ENCODE measurements around the gene SLC12A7. TPM values are rescaled to one million over a fixed set of nuclear protein-coding genes. Genes with fewer than 3 reads are reported as not detected.
A peak's percentile ranks its signal among the peaks of the same experiment; 100 is the strongest.
"Not testable (repeated sequence)": the region's sequence is repeated elsewhere in the genome, so short reads cannot be mapped to it uniquely, and the experiment has no call there.

The SLC12A7 gene
- total and polyA plus RNA-seq, 7 donors: 2.3 to 22.0 (median 4.5) TPM

DNA sequence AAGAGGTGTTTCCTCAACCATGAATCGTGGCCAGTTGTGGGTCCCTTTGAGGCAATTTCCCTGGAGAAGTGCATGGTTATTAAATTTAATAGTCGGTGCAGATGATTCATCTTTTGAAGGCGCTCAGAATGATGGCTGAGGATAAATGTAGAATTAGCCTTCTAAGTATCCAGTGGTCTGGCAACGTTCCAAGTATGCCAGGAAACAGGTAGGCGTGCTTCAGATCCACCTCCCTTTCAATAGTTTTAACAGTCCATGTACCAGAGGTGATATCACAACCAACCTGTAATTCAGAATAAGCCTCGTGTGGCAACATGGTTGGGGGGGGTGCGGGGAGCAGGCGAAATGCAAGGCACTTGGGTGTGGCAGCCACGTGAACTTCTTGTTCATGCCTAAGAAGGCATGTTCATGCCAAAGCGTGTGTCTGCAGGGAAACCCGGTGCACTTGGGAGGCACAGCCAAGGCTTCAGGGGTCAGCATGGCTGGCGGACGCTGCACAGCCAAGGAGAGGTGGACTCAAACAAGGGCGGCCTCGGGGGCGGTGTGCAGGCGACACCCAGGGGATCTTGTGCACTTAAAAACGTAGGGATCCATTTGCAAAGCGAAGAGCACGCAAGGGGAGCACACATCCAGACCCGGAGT lies 108.4 kb downstream of the SLC12A7 start:
- DNase-seq (peak in 1 of 2 donors; percentile 60), ATAC-seq (peak in 1 of 4 donors; percentile 10)
- Histone ChIP-seq H3K4me1 (no peaks in the 10 kb centered on the region), H3K27ac (no peak overlapping the region), H3K9me3 (no peaks in the 10 kb centered on the region), H3K36me3 (ENCODE audit: insufficient read depth in 1 of 2, low read depth in 1 of 2) (no peaks in the 10 kb centered on the region), H3K27me3 (ENCODE audit: insufficient read depth in 3 of 3, low read length in 2 of 3) (peaks cover 0 to 44% (median 13%) of the 10 kb centered on the region in 3 donors), H3K4me3 (no peak overlapping the region)
- 61 to 66% (median 63%) methylated on average over 21 of the region's 21 CpGs for WGBS, 3 donors
- intact Hi-C loops (cut with DNase I): no loop called here
- TF ChIP-seq, protein P1, sequence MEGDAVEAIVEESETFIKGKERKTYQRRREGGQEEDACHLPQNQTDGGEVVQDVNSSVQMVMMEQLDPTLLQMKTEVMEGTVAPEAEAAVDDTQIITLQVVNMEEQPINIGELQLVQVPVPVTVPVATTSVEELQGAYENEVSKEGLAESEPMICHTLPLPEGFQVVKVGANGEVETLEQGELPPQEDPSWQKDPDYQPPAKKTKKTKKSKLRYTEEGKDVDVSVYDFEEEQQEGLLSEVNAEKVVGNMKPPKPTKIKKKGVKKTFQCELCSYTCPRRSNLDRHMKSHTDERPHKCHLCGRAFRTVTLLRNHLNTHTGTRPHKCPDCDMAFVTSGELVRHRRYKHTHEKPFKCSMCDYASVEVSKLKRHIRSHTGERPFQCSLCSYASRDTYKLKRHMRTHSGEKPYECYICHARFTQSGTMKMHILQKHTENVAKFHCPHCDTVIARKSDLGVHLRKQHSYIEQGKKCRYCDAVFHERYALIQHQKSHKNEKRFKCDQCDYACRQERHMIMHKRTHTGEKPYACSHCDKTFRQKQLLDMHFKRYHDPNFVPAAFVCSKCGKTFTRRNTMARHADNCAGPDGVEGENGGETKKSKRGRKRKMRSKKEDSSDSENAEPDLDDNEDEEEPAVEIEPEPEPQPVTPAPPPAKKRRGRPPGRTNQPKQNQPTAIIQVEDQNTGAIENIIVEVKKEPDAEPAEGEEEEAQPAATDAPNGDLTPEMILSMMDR (IDR thresholded peaks at IDR 0.05): no peak

DNA sequence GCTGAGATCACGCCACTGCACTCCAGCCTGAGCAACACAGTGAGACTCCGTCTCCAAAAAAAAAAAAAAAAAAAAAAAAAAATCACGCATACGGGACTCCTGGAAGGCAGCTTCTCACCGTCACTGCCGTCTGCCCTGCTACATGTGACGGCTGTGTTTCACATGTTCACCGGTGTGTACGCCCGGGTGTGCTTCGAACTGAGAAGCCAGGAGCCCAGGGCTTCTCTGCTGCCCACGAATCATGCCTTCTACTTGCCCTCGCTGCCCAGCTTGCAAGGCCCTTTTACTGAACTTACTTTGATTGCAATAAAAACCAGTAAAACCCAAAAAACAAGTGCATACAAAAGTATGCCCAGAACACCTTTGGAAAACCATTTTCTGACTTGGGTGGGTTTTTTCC lies 109.0 kb downstream of the SLC12A7 start:
- no peak for DNase-seq
- Histone ChIP-seq H3K4me3 (no peak overlapping the region), H3K27ac (no peak overlapping the region), H3K9me3 (no peaks in the 10 kb centered on the region), H3K4me1 (no peaks in the 10 kb centered on the region), H3K27me3 (ENCODE audit: insufficient read depth in 3 of 3, low read length in 2 of 3) (peaks cover 0 to 38% (median 13%) of the 10 kb centered on the region in 3 donors), H3K36me3 (ENCODE audit: insufficient read depth in 1 of 2, low read depth in 1 of 2) (no peaks in the 10 kb centered on the region)
- 88 to 93% (median 90%) methylated on average over 11 to 13 of the region's 13 CpGs for WGBS, 3 donors
- intact Hi-C loops (cut with DNase I): no loop called here
- no peak for ATAC-seq
- TF ChIP-seq, protein P1 (IDR thresholded peaks at IDR 0.05): no peak

DNA sequence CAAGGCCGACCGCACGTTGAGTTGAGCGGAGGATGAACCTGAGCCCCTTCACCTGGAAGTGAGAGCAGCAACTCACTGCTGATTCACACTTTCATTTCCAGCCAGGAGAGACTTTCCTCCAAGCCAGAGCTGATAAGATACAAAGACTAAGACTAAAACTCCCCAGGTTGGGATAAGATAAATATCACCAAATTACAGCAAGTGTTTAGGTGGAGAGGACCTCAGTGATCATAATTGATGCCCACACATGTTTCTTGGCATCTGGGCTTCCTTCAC lies 109.7 kb downstream of the SLC12A7 start:
- Histone ChIP-seq H3K4me1 (no peaks in the 10 kb centered on the region), H3K4me3 (no peak overlapping the region), H3K9me3 (no peaks in the 10 kb centered on the region), H3K27me3 (ENCODE audit: insufficient read depth in 3 of 3, low read length in 2 of 3) (peaks cover 0 to 32% (median 13%) of the 10 kb centered on the region in 3 donors), H3K36me3 (ENCODE audit: insufficient read depth in 1 of 2, low read depth in 1 of 2) (no peaks in the 10 kb centered on the region), H3K27ac (no peak overlapping the region)
- WGBS, 3 donors: 85 to 93% (median 91%) methylated on average over 4 of the region's 4 CpGs
- ATAC-seq (no peak), DNase-seq (no peak)
- intact Hi-C loops (cut with DNase I): no loop called here
- TF ChIP-seq, protein P1 (IDR thresholded peaks at IDR 0.05): no peak

DNA sequence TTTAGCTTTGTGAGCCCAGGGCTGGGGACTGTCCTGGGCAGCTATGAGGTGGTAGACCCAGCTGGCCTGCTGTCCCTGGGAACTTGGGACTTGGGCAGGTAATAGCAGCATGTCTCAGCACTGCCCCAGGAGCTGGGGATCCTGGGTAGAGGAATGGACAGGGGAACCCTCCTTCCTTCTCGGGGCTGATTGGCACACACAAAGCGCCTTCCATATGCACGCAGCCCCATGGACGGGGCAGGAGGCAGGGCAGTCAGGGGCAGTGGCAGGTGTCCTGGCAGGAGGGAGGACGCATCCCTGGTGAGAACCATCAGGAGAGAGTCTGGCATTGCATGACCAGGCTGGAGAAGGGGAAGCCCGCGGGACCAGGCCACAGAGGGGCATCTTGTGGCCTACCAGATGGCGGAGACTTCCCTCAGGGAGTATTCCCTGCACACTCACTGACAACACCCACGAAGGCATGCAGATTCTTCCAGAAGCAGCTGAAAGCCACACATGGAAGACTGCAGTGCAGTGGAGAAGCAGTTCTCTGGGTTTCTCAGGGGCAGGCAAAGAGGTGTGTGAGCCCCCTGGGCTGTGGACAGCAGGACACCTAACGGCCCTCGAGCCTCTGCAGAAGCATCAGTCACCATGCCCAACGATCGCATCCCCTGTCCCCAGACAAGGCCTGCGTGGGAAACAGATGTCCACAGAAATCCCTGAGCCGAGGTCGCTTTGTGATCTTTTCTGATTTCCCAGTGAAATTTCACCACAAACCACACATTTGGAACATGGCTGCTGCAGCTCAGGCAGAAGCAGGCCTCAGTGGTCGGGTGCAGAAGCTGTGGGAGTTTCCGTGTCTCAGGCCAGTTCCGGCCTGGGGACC lies 110.2 kb downstream of the SLC12A7 start:
- TF ChIP-seq, protein P1 (IDR thresholded peaks at IDR 0.05): no peak
- no peaks in the 10 kb centered on the region for H3K4me1 ChIP-seq
- intact Hi-C loops (cut with DNase I): no loop called here
- 80 to 89% (median 87%) methylated on average over 19 of the region's 19 CpGs for WGBS, 3 donors
- DNase-seq (no peak), ATAC-seq (no peak)
- H3K36me3 ChIP-seq (ENCODE audit: insufficient read depth in 1 of 2, low read depth in 1 of 2): no peaks in the 10 kb centered on the region
- H3K27me3 ChIP-seq (ENCODE audit: insufficient read depth in 3 of 3, low read length in 2 of 3): peaks cover 0 to 26% (median 13%) of the 10 kb centered on the region in 3 donors
- H3K27ac ChIP-seq: no peak overlapping the region
- H3K9me3 ChIP-seq: no peaks in the 10 kb centered on the region
- H3K4me3 ChIP-seq: no peak overlapping the region

DNA sequence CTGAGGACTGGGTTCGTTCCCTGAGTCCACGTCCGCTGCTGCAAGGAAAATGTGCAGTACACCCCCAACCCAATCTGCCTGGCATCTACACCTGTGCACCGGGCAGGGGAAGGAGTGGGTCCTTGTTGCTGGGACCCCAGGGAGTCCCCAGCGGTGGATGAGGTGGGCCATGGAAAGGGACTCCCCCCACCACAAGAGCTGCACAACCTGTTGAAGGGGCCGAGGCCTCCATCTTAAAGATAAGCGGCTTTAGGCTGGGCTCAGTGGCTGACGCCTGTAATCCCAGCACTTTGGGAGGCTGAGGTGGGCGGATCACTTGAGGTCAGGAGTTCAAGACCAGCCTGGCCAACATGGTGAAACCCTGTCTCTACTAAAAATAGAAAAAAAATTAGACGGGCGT lies 111.0 kb downstream of the SLC12A7 start:
- WGBS, 3 donors: 88 to 95% (median 94%) methylated on average over 11 of the region's 11 CpGs
- peaks cover 0 to 18% (median 10%) of the 10 kb centered on the region in 3 donors for H3K27me3 ChIP-seq (ENCODE audit: insufficient read depth in 3 of 3, low read length in 2 of 3)
- H3K36me3 ChIP-seq (ENCODE audit: insufficient read depth in 1 of 2, low read depth in 1 of 2); H3K4me1 ChIP-seq; intact Hi-C loops (cut with DNase I); H3K4me3 ChIP-seq; H3K9me3 ChIP-seq; DNase-seq; H3K27ac ChIP-seq; ATAC-seq: not testable (repeated sequence)
